Measurements from ENCODE around the gene ALKBH8.
"Not testable (repeated sequence)": the region's sequence is repeated elsewhere in the genome, so short reads cannot be mapped to it uniquely, and the experiment has no call there.

The ALKBH8 gene

GRCh38 chr11:107581147-107581546, 15.6 kb upstream of the ALKBH8 start:
- intact Hi-C loops (cut with DNase I), result no loop called here
- no peak for DNase-seq

GRCh38 chr11:107579169-107579568, 13.6 kb upstream of the ALKBH8 start:
- DNase-seq; intact Hi-C loops (cut with DNase I): not testable (repeated sequence)

- intact Hi-C loops (cut with DNase I), result loop anchor here (2.0 kb wide), 1 partner anchor 193 kb away; no protein-coding TSS in a partner anchor
- DNase-seq, result no peak
These were observed 11.8 kb upstream of the ALKBH8 start for GRCh38 chr11:107577346-107577711.

- intact Hi-C loops (cut with DNase I), result loop anchor here (1.0 to 2.0 kb wide), 2 partner anchors 113 to 194 kb away; no protein-coding TSS in a partner anchor
- DNase-seq, result peak in 5 of 10 donors; percentile 53 to 88 (median 60)
These were observed 11.2 kb upstream of the ALKBH8 start for GRCh38 chr11:107576497-107577345.

GRCh38 chr11:107573438-107573837, 7.9 kb upstream of the ALKBH8 start:
- intact Hi-C loops (cut with DNase I), result no loop called here
- DNase-seq, result no peak

GRCh38 chr11:107570015-107570414, 4.5 kb upstream of the ALKBH8 start:
- intact Hi-C loops (cut with DNase I), result no loop called here
- DNase-seq, result peak in 1 of 10 donors; percentile 40

- intact Hi-C loops (cut with DNase I), result no loop called here
- DNase-seq, result no peak
These were observed 2.3 kb upstream of the ALKBH8 start for GRCh38 chr11:107567739-107568335.

GRCh38 chr11:107566569-107566968, 1.0 kb upstream of the ALKBH8 start:
- no peak for DNase-seq
- intact Hi-C loops (cut with DNase I), result no loop called here

GRCh38 chr11:107565955-107566501, 493 bp upstream of the ALKBH8 start:
- intact Hi-C loops (cut with DNase I); DNase-seq: not testable (repeated sequence)

GRCh38 chr11:107564877-107565218, 687 bp downstream of the ALKBH8 start:
- no peak for DNase-seq
- intact Hi-C loops (cut with DNase I), result loop anchor here (5.0 kb wide), 2 partner anchors 122 to 207 kb away; no protein-coding TSS in a partner anchor

GRCh38 chr11:107563702-107564101, 1.8 kb downstream of the ALKBH8 start:
- intact Hi-C loops (cut with DNase I), result loop anchor here (5.0 kb wide), 2 partner anchors 124 to 209 kb away; no protein-coding TSS in a partner anchor
- peak in 1 of 10 donors; percentile 25 for DNase-seq

GRCh38 chr11:107562647-107563208, 2.8 kb downstream of the ALKBH8 start:
- intact Hi-C loops (cut with DNase I), result loop anchor here (5.0 kb wide), 2 partner anchors 125 to 210 kb away; no protein-coding TSS in a partner anchor

GRCh38 chr11:107561688-107562087, 3.8 kb downstream of the ALKBH8 start:
- intact Hi-C loops (cut with DNase I), result loop anchor here (5.0 kb wide), 2 partner anchors 126 to 211 kb away; no protein-coding TSS in a partner anchor
- DNase-seq, result no peak

More at GRCh38 chr11:107562647-107563208, 2.8 kb downstream of the ALKBH8 start:
- DNase-seq, result no peak

GRCh38 chr11:107550304-107550703, 15.2 kb downstream of the ALKBH8 start:
- intact Hi-C loops (cut with DNase I), result no loop called here
- no peak for DNase-seq

GRCh38 chr11:107549954-107550285, 15.6 kb downstream of the ALKBH8 start:
- intact Hi-C loops (cut with DNase I), result loop anchor here (1.0 kb wide), 1 partner anchor 139 kb away; no protein-coding TSS in a partner anchor
- no peak for DNase-seq

- peak in 1 of 10 donors; percentile 24 for DNase-seq
- intact Hi-C loops (cut with DNase I), result loop anchor here (1.0 kb wide), 1 partner anchor 140 kb away; no protein-coding TSS in a partner anchor
These were observed 16.1 kb downstream of the ALKBH8 start for GRCh38 chr11:107549253-107549953.

- intact Hi-C loops (cut with DNase I), result no loop called here
- DNase-seq, result no peak
These were observed 17.6 kb downstream of the ALKBH8 start for GRCh38 chr11:107547961-107548360.

GRCh38 chr11:107545101-107545514, 20.4 kb downstream of the ALKBH8 start:
- intact Hi-C loops (cut with DNase I), result no loop called here
- no peak for DNase-seq

GRCh38 chr11:107538821-107539220, 26.7 kb downstream of the ALKBH8 start:
- DNase-seq, result no peak
- intact Hi-C loops (cut with DNase I), result no loop called here

GRCh38 chr11:107538239-107538638, 27.3 kb downstream of the ALKBH8 start:
- DNase-seq, result no peak
- intact Hi-C loops (cut with DNase I), result no loop called here
